Caco-2 (cell line): ENCODE measurements around the gene RAP1B. TPM values are rescaled to one million over a fixed set of nuclear protein-coding genes. Genes with fewer than 3 reads are reported as not detected.

Experiments
- BruUV-seq: library from RNA; stranded (reverse); fragments of 400-500 nt; replicated peaks from 2 replicates; lab custom pipeline; 2021; lab: Mats Ljungman, UMichigan
- CTCF ChIA-PET: fragments of 300-600 bp; sonication (Branson Sonifier 250); formaldehyde crosslinking; loops from one replicate; lab custom pipeline; 2022; ENCODE audit warnings: antibody characterized with exemption; lab: Charles Lee
- POLR2A ChIA-PET: fragments of 300-600 bp; sonication (Branson Sonifier 250); formaldehyde crosslinking; loops from one replicate; lab custom pipeline; 2022; ENCODE audit warnings: antibody characterized with exemption; lab: Charles Lee
- DNase-seq, 2 experiments: peaks; one replicate each; pipeline versions ENCODE4 v3.0.0 to v3.0.0-alpha.2; 2020 to 2022
- H3K27me3 ChIP-seq: replicated peaks from 2 replicates; pipeline ENCODE4 v1.6.0; 2011; ENCODE audit warnings: low read length; ENCODE audit not compliant: control insufficient read depth, insufficient read depth
- H3K36me3 ChIP-seq: 2 replicates; pipeline ENCODE4 v1.5.1; 2011; ENCODE audit warnings: low read length; ENCODE audit not compliant: control insufficient read depth, insufficient read depth
- H3K4me1 ChIP-seq: fragments of 250-450 bp; sonication (Bioruptor Pico); 2 replicates; pipeline ENCODE4 v1.5.1; 2020; ENCODE audit warnings: mild to moderate bottlenecking
- H3K4me3 ChIP-seq: 2 replicates; pipeline ENCODE4 v1.5.1; 2011; ENCODE audit warnings: low read depth, mild to moderate bottlenecking, control low read depth, low read length
- H3K9me3 ChIP-seq: fragments of 250-450 bp; sonication (Bioruptor Pico); 2 replicates; pipeline ENCODE4 v1.5.1; 2020; ENCODE audit warnings: mild to moderate bottlenecking, moderate library complexity
- H3K27ac Mint-ChIP-seq: one replicate; pipeline ENCODE4 v1.8.0; 2022; ENCODE audit warnings: mixed read lengths; ENCODE audit not compliant: unreplicated experiment
- H3K27me3 Mint-ChIP-seq: one replicate; pipeline ENCODE4 v1.8.0; 2022; ENCODE audit warnings: mixed read lengths; ENCODE audit not compliant: insufficient read depth, unreplicated experiment
- H3K36me3 Mint-ChIP-seq: one replicate; pipeline ENCODE4 v1.8.0; 2022; ENCODE audit warnings: mild to moderate bottlenecking, mixed read lengths; ENCODE audit not compliant: insufficient read depth, unreplicated experiment
- H3K4me1 Mint-ChIP-seq: one replicate; pipeline ENCODE4 v1.8.0; 2022; ENCODE audit warnings: low read depth, mixed read lengths; ENCODE audit not compliant: unreplicated experiment
- H3K4me3 Mint-ChIP-seq: one replicate; pipeline ENCODE4 v1.8.0; 2022; ENCODE audit warnings: mild to moderate bottlenecking, moderate library complexity, mixed read lengths; ENCODE audit not compliant: unreplicated experiment
- H3K9me3 Mint-ChIP-seq: one replicate; pipeline ENCODE4 v1.8.0; 2022; ENCODE audit warnings: mixed read lengths; ENCODE audit not compliant: unreplicated experiment
- intact Hi-C: fragments of 100-400 bp; cut with micrococcal nuclease; formaldehyde crosslinking; loops from one replicate; pipeline ENCODE4 v1.10.0; 2022; ENCODE audit not compliant: unreplicated experiment
- total RNA-seq: library from RNA; stranded (reverse); gene quantifications from 2 replicates; pipeline ENCODE4 v1.2.3, GENCODE V29; 2022
- TF ChIP-seq, protein P1 (sequence below), 2 experiments: fragments of 200-600 bp in 1 of 2; IDR thresholded peaks; 1 replicate in 1 of 2; 2 replicates in 1 of 2; pipeline versions ENCODE4 v1.5.1 to v1.8.0; 2011 to 2022; ENCODE audit warnings: antibody characterized with exemption in 1 of 2, control low read depth in 1 of 2, inconsistent platforms in 1 of 2, low read depth in 1 of 2, low read length in 1 of 2, mild to moderate bottlenecking in 1 of 2, moderate library complexity in 1 of 2; ENCODE audit not compliant: insufficient read depth in 1 of 2, severe bottlenecking in 1 of 2, unreplicated experiment in 1 of 2

Gene RAP1B
- total RNA-seq, 1 experiment from 2014 or later, result 216 TPM

DNA sequence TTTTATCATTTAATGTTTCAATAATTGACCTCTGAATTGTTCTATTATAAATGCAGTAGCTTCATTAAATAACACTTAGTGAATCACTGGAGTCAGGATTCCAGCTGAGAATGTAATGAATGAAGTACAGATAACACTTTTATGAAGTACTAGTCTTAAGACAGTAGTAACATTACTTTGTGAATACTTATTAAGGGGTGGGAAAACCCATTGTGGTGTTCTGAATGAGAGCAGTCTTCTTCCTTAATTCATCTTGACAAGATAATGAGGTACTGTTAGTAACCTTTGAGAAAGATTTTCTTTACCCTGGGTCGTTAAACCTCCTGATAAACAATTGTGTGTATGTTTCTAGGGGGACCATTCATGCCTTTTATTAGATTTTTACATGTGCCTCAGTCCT is 88.8 kb downstream of the RAP1B start:
- intact Hi-C loops, result no loop called here
- CTCF ChIA-PET, result no interaction called here
- Histone ChIP-seq H3K27me3 (no peaks in the 10 kb centered on the region), H3K4me3 (no peak overlapping the region), H3K4me1 (no peaks in the 10 kb centered on the region), H3K36me3 (no peaks in the 10 kb centered on the region), H3K9me3 (no peaks in the 10 kb centered on the region)
- DNase-seq, result no peak
- Mint-ChIP-seq H3K27ac (no peak overlapping the region), H3K27me3 (no peaks in the 10 kb centered on the region), H3K36me3 (peaks cover 72% of the 10 kb centered on the region), H3K4me3 (no peak overlapping the region), H3K9me3 (no peaks in the 10 kb centered on the region), H3K4me1 (no peaks in the 10 kb centered on the region)
- POLR2A ChIA-PET, result no interaction called here
- TF ChIP-seq, protein P1, sequence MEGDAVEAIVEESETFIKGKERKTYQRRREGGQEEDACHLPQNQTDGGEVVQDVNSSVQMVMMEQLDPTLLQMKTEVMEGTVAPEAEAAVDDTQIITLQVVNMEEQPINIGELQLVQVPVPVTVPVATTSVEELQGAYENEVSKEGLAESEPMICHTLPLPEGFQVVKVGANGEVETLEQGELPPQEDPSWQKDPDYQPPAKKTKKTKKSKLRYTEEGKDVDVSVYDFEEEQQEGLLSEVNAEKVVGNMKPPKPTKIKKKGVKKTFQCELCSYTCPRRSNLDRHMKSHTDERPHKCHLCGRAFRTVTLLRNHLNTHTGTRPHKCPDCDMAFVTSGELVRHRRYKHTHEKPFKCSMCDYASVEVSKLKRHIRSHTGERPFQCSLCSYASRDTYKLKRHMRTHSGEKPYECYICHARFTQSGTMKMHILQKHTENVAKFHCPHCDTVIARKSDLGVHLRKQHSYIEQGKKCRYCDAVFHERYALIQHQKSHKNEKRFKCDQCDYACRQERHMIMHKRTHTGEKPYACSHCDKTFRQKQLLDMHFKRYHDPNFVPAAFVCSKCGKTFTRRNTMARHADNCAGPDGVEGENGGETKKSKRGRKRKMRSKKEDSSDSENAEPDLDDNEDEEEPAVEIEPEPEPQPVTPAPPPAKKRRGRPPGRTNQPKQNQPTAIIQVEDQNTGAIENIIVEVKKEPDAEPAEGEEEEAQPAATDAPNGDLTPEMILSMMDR (IDR thresholded peaks at IDR 0.05; ENCODE audit: insufficient read depth in 1 of 2, low read depth in 1 of 2, low read length in 1 of 2, severe bottlenecking in 1 of 2, unreplicated experiment in 1 of 2), result no peak
- BruUV-seq, result no TSS peak

Other genes with a start within 250 kb of the RAP1B start
- gene NUP107, start 76.1 kb downstream of the RAP1B start, total RNA-seq, result 119 and 125 TPM in 2 replicates
- 25.0 TPM in 2 replicates for gene SLC35E3, start 135.3 kb downstream of the RAP1B start, total RNA-seq
- gene MDM2, start 197.3 kb downstream of the RAP1B start, total RNA-seq, result 113 and 118 TPM in 2 replicates